ENCODE measurements around the gene TMEM72. TPM values are rescaled to one million over a fixed set of nuclear protein-coding genes. Genes with fewer than 3 reads are reported as not detected.

The TMEM72 gene
- polyA plus RNA-seq, 3 donors: not detected

- H3K4me2 ChIP-seq (replicated peaks; ENCODE audit: extremely low read depth, low read length, poor library complexity, severe bottlenecking): peak overlapping the region; percentile 99
- H3K9me3 Mint-ChIP-seq: peaks cover 0 to 4% (median 2%) of the 10 kb centered on the region in 7 donors
- peak overlapping the region; percentile 84 for H3K9ac ChIP-seq (ENCODE audit: insufficient read depth, low read length, poor library complexity, severe bottlenecking)
- H4K20me1 ChIP-seq (ENCODE audit: insufficient read depth, low read length): peaks cover 85% of the 10 kb centered on the region
- peaks cover 37 to 48% of the 10 kb centered on the region in 2 donors for H3K36me3 Mint-ChIP-seq
- H3K9me3 ChIP-seq (replicated peaks in 1 of 2; ENCODE audit: control insufficient read depth in 1 of 2, insufficient read depth in 1 of 2, low read length in 2 of 2): no peaks in the 10 kb centered on the region
- no peak for DNase-seq
- H2AFZ ChIP-seq (ENCODE audit: insufficient read depth, low read depth, low read length, poor library complexity, severe bottlenecking): no peak overlapping the region
- 43% methylated on average over 4 of the region's 4 CpGs for WGBS (ENCODE audit: insufficient coverage)
- H3K27me3 Mint-ChIP-seq (ENCODE audit: low read depth in 3 of 3): peaks cover 0 to 1% (median 0%) of the 10 kb centered on the region in 3 donors
- peaks cover 90 to 96% of the 10 kb centered on the region in 2 donors for H3K4me1 ChIP-seq (ENCODE audit: control insufficient read depth in 1 of 2, insufficient read depth in 2 of 2, low read length in 2 of 2)
- H3K4me3 ChIP-seq (replicated peaks in 1 of 3; ENCODE audit: low read depth in 2 of 3, low read length in 3 of 3): peak overlapping the region; percentile 83 to 96 (median 91)
- intact Hi-C loops (cut with micrococcal nuclease): loop anchor here in 1 of 2 donors (10.0 kb wide), 2 partner anchors 414 to 1064 kb away; partner anchors contain the start of gene ALOX5
- TF ChIP-seq CTCF (IDR thresholded peaks at IDR 0.05): no peak
- H3K27me3 ChIP-seq (ENCODE audit: control insufficient read depth in 2 of 2, insufficient read depth in 2 of 2, low read length in 2 of 2): no peaks in the 10 kb centered on the region
- peaks cover 99% of the 10 kb centered on the region for H3K79me2 ChIP-seq (ENCODE audit: insufficient read depth, low read length)
- peaks cover 86% of the 10 kb centered on the region for H3K4me1 Mint-ChIP-seq
- H3K4me3 Mint-ChIP-seq: peak overlapping the region; percentile 90 to 99
- peak overlapping the region; percentile 52 to 81 for H3K27ac ChIP-seq (ENCODE audit: low read depth in 1 of 2, low read length in 2 of 2)
- H3K27ac Mint-ChIP-seq: peak overlapping the region; percentile 83 to 96 (median 93)
- H3K36me3 ChIP-seq (replicated peaks in 1 of 2; ENCODE audit: control insufficient read depth in 1 of 2, insufficient read depth in 2 of 2, low read length in 2 of 2): peaks cover 4 to 15% of the 10 kb centered on the region in 2 donors
Observed at GRCh38 chr10:44961230-44961571, 50.1 kb downstream of the TMEM72 start.

- peaks cover 3 to 9% of the 10 kb centered on the region in 2 donors for H3K36me3 ChIP-seq (replicated peaks in 1 of 2; ENCODE audit: control insufficient read depth in 1 of 2, insufficient read depth in 2 of 2, low read length in 2 of 2)
- peaks cover 28 to 40% of the 10 kb centered on the region in 2 donors for H3K36me3 Mint-ChIP-seq
- H3K4me2 ChIP-seq (replicated peaks; ENCODE audit: extremely low read depth, low read length, poor library complexity, severe bottlenecking): peak overlapping the region; percentile 99
- H3K4me1 ChIP-seq (ENCODE audit: control insufficient read depth in 1 of 2, insufficient read depth in 2 of 2, low read length in 2 of 2): peaks cover 91 to 96% of the 10 kb centered on the region in 2 donors
- no peak overlapping the region for H2AFZ ChIP-seq (ENCODE audit: insufficient read depth, low read depth, low read length, poor library complexity, severe bottlenecking)
- intact Hi-C loops (cut with micrococcal nuclease): loop anchor here in 1 of 2 donors (2.0 to 10.0 kb wide), 3 partner anchors 15 to 1063 kb away; partner anchors contain the start of gene ALOX5
- 72% methylated on average over 7 of the region's 11 CpGs for WGBS (ENCODE audit: insufficient coverage)
- TF ChIP-seq CTCF (IDR thresholded peaks at IDR 0.05): no peak
- peaks cover 96% of the 10 kb centered on the region for H3K79me2 ChIP-seq (ENCODE audit: insufficient read depth, low read length)
- peak overlapping the region; percentile 82 to 98 (median 95) for H3K27ac Mint-ChIP-seq
- peaks cover 0 to 3% (median 0%) of the 10 kb centered on the region in 7 donors for H3K9me3 Mint-ChIP-seq
- peaks cover 87% of the 10 kb centered on the region for H3K4me1 Mint-ChIP-seq
- H3K9me3 ChIP-seq (replicated peaks in 1 of 2; ENCODE audit: control insufficient read depth in 1 of 2, insufficient read depth in 1 of 2, low read length in 2 of 2): no peaks in the 10 kb centered on the region
- no peak for DNase-seq
- H3K27me3 ChIP-seq (ENCODE audit: control insufficient read depth in 2 of 2, insufficient read depth in 2 of 2, low read length in 2 of 2): no peaks in the 10 kb centered on the region
- H3K4me3 ChIP-seq (replicated peaks in 1 of 3; ENCODE audit: low read depth in 2 of 3, low read length in 3 of 3): peak overlapping the region; percentile 83 to 96 (median 91)
- peak overlapping the region; percentile 84 for H3K9ac ChIP-seq (ENCODE audit: insufficient read depth, low read length, poor library complexity, severe bottlenecking)
- H4K20me1 ChIP-seq (ENCODE audit: insufficient read depth, low read length): peaks cover 76% of the 10 kb centered on the region
- peak overlapping the region; percentile 90 to 99 for H3K4me3 Mint-ChIP-seq
- peak overlapping the region; percentile 43 to 81 for H3K27ac ChIP-seq (ENCODE audit: low read depth in 1 of 2, low read length in 2 of 2)
- no peaks in the 10 kb centered on the region for H3K27me3 Mint-ChIP-seq (ENCODE audit: low read depth in 3 of 3)
Observed at GRCh38 chr10:44961931-44962750, 51.0 kb downstream of the TMEM72 start.

All from CD14-positive monocyte (primary cell).